Measurements from ENCODE around the gene RNU1-1.

The RNU1-1 gene

GRCh38 chr1:16474166-16474800 lies 39.8 kb downstream of the RNU1-1 start:
- DNase-seq (ENCODE audit: low read depth), result no peak
- H3K4me3 ChIP-seq (ENCODE audit: low read depth, low read length), result no peak overlapping the region
- in situ Hi-C loops (cut with HindIII; ENCODE audit: low sequenced_read_pairs), result no loop called here
- TF ChIP-seq, protein P1, sequence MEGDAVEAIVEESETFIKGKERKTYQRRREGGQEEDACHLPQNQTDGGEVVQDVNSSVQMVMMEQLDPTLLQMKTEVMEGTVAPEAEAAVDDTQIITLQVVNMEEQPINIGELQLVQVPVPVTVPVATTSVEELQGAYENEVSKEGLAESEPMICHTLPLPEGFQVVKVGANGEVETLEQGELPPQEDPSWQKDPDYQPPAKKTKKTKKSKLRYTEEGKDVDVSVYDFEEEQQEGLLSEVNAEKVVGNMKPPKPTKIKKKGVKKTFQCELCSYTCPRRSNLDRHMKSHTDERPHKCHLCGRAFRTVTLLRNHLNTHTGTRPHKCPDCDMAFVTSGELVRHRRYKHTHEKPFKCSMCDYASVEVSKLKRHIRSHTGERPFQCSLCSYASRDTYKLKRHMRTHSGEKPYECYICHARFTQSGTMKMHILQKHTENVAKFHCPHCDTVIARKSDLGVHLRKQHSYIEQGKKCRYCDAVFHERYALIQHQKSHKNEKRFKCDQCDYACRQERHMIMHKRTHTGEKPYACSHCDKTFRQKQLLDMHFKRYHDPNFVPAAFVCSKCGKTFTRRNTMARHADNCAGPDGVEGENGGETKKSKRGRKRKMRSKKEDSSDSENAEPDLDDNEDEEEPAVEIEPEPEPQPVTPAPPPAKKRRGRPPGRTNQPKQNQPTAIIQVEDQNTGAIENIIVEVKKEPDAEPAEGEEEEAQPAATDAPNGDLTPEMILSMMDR (IDR thresholded peaks at IDR 0.05; ENCODE audit: low read depth, low read length, missing control alignments), result no peak

GRCh38 chr1:16468558-16468957 lies 45.5 kb downstream of the RNU1-1 start:
- no peak for DNase-seq (ENCODE audit: low read depth)
- in situ Hi-C loops (cut with HindIII; ENCODE audit: low sequenced_read_pairs), result no loop called here
- no peak overlapping the region for H3K4me3 ChIP-seq (ENCODE audit: low read depth, low read length)
- TF ChIP-seq, protein P1 (IDR thresholded peaks at IDR 0.05; ENCODE audit: low read depth, low read length, missing control alignments), result no peak

- DNase-seq (ENCODE audit: low read depth), result no peak
- H3K4me3 ChIP-seq (ENCODE audit: low read depth, low read length), result no peak overlapping the region
- in situ Hi-C loops (cut with HindIII; ENCODE audit: low sequenced_read_pairs), result no loop called here
- TF ChIP-seq, protein P1 (IDR thresholded peaks at IDR 0.05; ENCODE audit: low read depth, low read length, missing control alignments), result no peak
Observed at GRCh38 chr1:16464917-16465625, 49.0 kb downstream of the RNU1-1 start.

Measured in astrocyte of the cerebellum (primary cell).